GM19468 (cell line): ENCODE measurements around the gene PINK1.

Source experiments
- ATAC-seq: cut with Tn5 transposase; IDR thresholded peaks from one replicate; pipeline ENCODE4 v1.9.1; 2021; ENCODE audit warnings: mild to moderate bottlenecking, moderate library complexity, moderate number of reproducible peaks; ENCODE audit not compliant: unreplicated experiment; ENCODE audit errors: extremely low read depth

The PINK1 gene

DNA sequence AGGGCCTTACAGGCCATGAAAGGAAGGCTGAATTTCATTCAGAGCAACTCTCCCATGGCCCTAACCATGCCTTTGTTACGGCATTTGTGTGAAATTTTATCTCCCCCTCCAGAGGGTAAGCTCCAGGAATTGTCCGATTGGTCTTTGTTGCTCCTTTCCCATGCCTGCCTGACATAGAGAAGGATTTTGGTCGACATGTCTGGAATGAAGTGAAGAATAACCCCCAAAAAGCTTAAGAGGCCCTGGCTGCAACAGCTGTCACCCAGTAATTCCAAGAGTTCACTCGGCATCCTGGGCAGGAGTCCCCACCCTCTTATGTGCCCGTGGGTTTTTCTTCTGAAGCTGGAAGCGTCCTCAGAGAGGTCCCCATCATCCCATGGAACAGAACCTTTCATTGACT lies 23.7 kb upstream of the PINK1 start:
- ATAC-seq, result no peak

- no peak for ATAC-seq
These were observed 22.3 kb upstream of the PINK1 start for GRCh38 chr1:20610970-20611369.

GRCh38 chr1:20611652-20612051 lies 21.6 kb upstream of the PINK1 start:
- ATAC-seq, result no peak

DNA sequence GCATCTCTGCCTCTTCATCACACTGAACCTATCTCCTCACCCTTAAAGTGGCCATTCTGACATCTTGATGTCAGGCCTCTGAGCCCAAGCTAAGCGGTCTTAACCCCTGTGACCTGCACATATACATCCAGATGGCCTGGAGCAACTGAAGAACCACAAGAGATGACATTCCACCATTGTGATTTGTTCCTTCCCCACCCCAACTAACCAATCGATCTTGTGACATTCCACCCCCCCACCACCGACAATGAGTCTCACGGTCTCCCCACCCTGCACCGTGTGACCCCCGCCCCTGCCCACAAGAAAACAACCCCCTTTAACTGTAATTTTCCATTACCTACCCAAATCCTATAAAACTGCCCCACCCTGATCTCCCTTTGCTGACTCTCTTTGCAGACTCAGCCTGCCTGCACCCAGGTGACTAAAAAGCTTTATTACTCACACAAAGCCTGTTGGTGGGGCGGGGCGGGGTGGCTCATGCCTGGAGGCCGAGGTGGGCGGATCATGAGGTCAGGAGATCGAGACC lies 21.0 kb upstream of the PINK1 start:
- no peak for ATAC-seq

DNA sequence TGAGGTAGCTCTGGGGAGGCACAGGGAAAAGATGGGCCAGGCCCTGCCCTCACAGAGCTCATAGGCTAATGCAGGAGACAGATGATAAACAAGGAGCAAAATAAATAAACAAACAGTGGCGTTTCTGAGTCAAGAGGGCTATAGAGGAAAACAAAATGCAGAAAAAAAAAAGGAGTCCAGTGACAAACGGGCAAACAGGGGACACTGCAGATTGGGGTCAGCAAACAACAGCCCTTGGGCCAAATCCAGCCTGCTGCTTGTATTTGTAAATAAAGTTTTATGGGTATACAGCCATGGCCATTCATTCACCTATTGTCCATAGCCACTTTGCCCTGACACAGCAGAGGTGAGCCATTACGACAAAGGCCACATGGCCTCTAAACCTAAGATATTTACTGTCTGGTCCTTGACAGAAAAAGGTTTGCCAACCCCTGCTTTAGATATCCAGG lies 19.1 kb upstream of the PINK1 start:
- ATAC-seq, result no peak

DNA sequence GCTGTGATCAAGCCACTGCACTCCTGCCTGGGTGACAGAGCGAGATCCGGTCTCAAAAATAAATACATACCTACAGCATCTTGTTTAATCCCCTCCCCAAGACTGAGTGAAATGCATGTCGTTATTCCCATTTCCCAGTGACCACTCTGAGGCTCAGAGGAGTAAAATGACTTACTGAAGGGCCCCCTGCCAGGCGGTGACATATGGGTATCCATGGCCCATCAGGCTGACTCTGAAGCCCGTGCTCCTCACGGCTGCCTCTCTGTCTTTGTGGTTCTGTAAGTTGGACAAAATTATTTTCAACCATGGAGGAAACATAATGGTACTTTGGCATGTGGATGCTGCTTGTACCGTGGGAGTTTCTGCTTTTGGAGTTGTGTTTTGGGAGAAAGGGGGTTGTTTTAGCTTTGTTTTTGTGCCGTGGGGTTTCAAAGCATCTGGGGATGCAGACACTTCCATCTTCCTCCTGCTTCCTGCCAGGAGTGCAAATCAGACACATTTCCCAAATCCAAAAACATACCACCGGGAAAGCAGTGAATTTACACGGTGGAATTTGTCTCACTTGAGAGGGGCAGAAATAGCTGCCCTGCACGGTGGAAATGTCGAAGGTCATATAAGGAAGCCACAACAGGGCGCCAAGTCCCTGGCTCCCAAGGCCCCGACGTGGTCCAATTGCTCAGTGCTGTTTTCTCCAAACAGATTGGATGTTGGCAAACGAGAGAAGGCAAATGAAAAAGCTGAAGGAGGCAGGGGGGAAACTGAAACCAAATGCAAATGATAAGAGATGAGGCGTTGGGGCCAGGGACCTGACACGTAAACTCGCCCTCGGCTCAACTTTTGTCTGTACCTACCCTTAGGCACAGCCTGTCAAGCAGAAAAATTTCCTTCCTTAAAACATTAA lies 17.1 kb upstream of the PINK1 start:
- ATAC-seq, result no peak

DNA sequence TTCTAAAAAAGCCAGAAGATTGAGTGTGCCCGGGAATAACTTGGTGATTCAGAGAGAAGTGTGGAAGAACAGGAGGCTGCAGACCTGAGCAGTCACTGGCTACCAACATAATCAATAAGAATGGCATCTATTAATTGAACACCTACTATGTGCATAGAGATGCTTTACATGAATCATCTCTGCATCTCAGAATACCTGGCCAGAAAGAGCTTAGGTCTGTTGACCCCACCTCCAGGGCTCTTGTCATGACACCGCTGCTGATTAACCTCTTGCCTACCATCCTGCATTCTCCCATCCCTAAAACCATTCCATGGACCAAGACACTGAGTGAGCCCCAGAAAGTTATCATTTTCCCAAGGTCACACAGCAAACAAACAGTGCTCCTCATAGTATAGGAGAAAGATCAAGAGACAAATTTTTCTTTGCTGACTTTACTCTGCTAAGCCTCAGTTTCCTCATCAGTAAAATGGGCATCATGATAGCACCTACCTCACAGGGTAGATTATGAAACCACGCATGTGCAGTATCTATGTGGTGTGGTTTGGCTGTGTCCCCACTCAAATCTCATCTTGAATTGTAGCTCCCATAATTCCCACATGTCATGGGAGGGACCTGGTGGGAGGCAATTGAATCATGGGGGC lies 16.3 kb upstream of the PINK1 start:
- ATAC-seq, result no peak

- ATAC-seq, result no peak
These were observed 14.7 kb upstream of the PINK1 start for GRCh38 chr1:20618550-20618949.

DNA sequence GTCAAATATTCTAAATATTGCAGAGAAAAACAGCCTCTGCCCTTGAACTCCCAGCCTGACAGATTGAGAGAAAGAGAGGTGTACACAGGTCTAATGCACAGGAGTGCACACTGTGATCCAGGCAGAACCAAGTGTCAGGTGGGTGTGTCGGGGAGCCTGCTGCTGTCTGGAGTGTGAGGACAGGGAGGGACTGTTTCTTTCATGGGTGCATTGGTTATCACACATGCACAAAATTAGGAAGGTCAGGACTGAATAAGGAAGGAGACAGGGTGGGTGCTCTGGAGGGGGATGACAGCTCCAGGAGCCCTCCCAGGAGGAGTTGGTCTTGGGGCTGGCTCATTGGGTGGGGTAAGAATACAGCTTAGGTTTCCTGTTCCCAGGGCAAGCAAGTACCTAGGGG lies 13.3 kb upstream of the PINK1 start:
- no peak for ATAC-seq

DNA sequence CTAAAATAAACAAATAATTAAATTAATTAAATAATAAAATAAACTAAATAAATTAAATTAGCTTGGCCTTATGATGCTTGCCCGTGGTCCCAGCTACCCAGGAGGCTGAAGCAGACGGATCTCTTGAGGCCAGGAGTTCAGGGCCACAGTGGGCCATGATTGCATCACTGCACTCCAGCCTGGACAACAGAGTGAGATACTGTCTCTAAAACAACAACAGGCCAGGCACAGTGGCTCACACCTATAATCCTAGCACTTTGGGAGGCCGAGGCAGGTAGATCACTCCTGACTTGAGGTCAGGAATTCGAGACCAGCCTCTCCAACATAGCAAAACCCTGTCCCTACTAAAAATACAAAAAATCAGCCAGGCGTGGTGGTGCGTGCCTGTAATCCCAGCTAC lies 12.2 kb upstream of the PINK1 start:
- no peak for ATAC-seq

- no peak for ATAC-seq
These were observed 8.5 kb upstream of the PINK1 start for GRCh38 chr1:20624709-20625108.

GRCh38 chr1:20625176-20626097 lies 7.8 kb upstream of the PINK1 start:
- ATAC-seq, result no peak

DNA sequence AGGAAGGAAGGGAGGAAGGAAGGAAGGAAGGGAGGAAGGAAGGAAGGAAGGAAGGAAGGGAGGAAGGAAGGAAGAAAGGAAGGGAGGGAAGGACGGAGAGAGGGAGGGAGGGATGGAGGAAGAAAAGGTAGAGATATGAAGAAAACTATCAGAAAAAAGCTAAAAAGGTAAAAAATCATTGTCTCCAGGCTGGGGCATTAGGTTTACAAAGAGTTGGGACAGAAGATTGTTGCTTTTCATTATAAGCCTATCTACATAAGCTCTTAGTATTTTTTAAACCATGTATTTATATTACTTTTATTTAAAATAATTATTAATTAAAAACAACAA lies 7.2 kb upstream of the PINK1 start:
- ATAC-seq, result no peak

DNA sequence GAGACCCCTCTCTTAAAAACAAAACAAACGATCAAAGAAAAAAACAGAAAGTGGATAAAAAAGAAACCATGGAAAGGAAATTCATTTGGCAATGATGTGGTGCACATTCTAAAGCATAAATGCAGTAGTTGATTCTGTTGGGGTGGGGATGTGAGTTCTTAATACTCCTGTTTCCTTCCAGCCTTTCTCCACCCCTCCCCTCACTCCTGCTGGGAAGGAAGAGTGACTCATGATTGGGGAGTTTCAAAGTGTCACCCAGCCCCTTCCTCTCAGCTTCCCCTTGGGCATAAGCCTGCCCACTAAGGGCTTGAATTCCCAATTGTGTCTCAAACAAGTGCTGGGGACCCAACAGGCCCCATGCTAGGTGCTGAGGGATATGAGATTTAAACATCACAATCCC lies 6.7 kb upstream of the PINK1 start:
- no peak for ATAC-seq

DNA sequence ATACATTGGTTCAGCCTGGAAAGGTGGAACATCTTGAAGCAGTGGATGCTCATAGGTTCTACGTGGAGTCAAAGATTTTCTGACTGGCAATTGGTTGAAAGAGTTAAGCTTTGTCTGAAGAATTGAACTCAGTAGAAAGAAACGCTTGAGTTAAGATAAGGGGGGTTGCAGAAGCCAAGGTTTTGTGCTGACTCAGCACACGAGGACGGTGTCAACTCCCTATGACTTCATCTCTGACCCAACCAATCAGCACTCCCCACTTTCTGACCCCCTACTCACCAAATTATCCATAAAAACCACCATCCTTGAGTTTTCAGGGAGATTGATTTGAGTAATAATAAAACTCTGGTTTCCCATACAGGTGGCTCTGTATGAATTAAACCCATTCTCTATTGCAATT lies 2.5 kb upstream of the PINK1 start:
- no peak for ATAC-seq

GRCh38 chr1:20632386-20632785 lies 872 bp upstream of the PINK1 start:
- no peak for ATAC-seq

GRCh38 chr1:20634065-20634593 lies 871 bp downstream of the PINK1 start:
- no peak for ATAC-seq

DNA sequence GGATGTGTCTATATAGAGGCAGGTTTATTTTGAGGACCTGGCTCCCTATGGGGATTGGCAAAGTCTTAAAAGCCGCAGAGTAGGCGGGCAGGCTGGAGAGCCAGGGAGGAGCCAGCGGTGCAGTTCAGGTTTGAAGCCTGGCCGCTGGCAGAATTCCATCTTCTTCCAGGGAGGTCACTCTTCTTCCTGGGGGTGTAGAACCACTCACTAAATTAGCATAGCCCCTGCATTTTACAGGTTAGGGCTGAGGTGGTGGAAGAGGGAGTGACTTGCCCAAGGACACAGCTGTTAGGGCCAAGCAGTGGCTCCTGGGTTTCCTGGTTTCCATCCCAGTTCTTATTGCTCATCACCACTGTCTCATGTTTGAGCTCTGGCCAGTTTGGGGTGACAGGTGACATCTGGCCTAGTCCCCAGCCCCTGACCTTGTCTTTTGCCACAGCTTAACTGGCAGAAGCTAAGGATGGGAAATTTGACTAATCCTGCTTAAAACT lies 1.4 kb downstream of the PINK1 start:
- no peak for ATAC-seq

DNA sequence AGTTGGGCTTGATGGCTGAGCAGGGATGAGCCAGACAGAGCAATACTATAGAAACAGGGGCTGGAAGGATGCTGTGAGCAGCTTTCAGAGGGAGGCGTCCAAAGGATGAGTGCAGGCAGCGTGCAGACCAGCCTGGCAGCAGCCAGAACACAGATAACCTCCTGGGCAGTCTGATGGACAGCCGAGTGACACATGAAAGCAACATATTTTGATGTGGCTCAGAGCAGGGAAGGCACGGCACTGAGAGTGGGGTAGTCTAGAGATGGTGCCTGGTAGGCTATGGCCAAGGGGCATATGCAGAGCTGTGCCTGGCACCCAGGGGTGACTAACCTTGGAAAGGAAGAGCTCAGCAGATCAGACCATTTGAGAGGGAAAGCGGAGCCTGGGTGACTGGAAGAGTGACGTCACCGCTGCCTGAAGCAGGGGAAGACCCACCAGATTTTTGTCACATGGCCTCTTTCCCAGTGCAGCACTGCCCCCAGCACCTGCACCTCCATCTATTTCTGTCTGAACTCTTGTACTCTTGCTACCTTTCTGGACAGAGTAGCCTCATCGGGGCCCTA lies 3.6 kb downstream of the PINK1 start:
- ATAC-seq, result no peak

GRCh38 chr1:20640183-20640597 lies 6.9 kb downstream of the PINK1 start:
- no peak for ATAC-seq
